Liver (tissue), 9 donors: ENCODE measurements around the gene ALDH16A1. TPM values are rescaled to one million over a fixed set of nuclear protein-coding genes. Genes with fewer than 3 reads are reported as not detected.

Source experiments
- DNase-seq: peaks from one replicate; pipeline ENCODE4 v3.0.0-alpha.2; 2017; ENCODE audit warnings: low spot score
- H3K27ac ChIP-seq, 2 donors: one replicate each; pipeline ENCODE4 v1.7.0; 2013; ENCODE audit warnings: inconsistent platforms in 2 of 2, low read length in 2 of 2, control low read depth in 1 of 2, low read depth in 1 of 2, mild to moderate bottlenecking in 1 of 2
- H3K27me3 ChIP-seq, 4 donors: one replicate each; pipeline versions ENCODE4 v1.6.1 to v1.7.0; 2013; ENCODE audit warnings: low read length in 3 of 4, inconsistent platforms in 1 of 4, mild to moderate bottlenecking in 1 of 4, moderate library complexity in 1 of 4; ENCODE audit not compliant: control insufficient read depth in 4 of 4, insufficient read depth in 4 of 4
- H3K36me3 ChIP-seq, 4 donors: one replicate each; pipeline versions ENCODE4 v1.6.1 to v1.7.0; 2013; ENCODE audit warnings: low read length in 3 of 4, mild to moderate bottlenecking in 3 of 4, low read depth in 1 of 4, moderate library complexity in 1 of 4; ENCODE audit not compliant: control insufficient read depth in 4 of 4, insufficient read depth in 3 of 4
- H3K4me1 ChIP-seq, 4 donors: one replicate each; pipeline versions ENCODE4 v1.6.1 to v1.7.0; 2013; ENCODE audit warnings: low read length in 3 of 4, mild to moderate bottlenecking in 3 of 4, moderate library complexity in 1 of 4; ENCODE audit not compliant: control insufficient read depth in 4 of 4, insufficient read depth in 4 of 4
- H3K4me3 ChIP-seq, 3 donors: one replicate each; pipeline versions ENCODE4 v1.6.1 to v1.7.0; 2013; ENCODE audit warnings: low read length in 3 of 3, control low read depth in 1 of 3, low read depth in 1 of 3, mild to moderate bottlenecking in 1 of 3
- H3K9ac ChIP-seq, 2 donors: one replicate each; pipeline ENCODE4 v1.7.0; 2013; ENCODE audit warnings: low read length in 2 of 2, mild to moderate bottlenecking in 2 of 2, moderate library complexity in 2 of 2, control low read depth in 1 of 2, low read depth in 1 of 2
- H3K9me3 ChIP-seq, 4 donors: one replicate each; pipeline versions ENCODE4 v1.6.1 to v1.7.0; 2013; ENCODE audit warnings: low read length in 3 of 4; ENCODE audit not compliant: control insufficient read depth in 4 of 4
- ATF3 ChIP-seq: IDR thresholded peaks from 2 replicates; pipeline ENCODE4 v1.6.1; 2016; ENCODE audit warnings: antibody characterized with exemption
- EGR1 ChIP-seq, 2 donors: IDR thresholded peaks; 2 replicates each; pipeline ENCODE4 v1.6.1; 2016 to 2018; ENCODE audit warnings: antibody characterized with exemption in 2 of 2, low read depth in 2 of 2
- FOXA1 ChIP-seq: IDR thresholded peaks from 2 replicates; pipeline ENCODE4 v1.6.1; 2016; ENCODE audit warnings: antibody characterized with exemption
- FOXA2 ChIP-seq: IDR thresholded peaks from 2 replicates; pipeline ENCODE4 v1.6.1; 2016; ENCODE audit warnings: antibody characterized with exemption
- GABPA ChIP-seq, 2 donors: IDR thresholded peaks in 1 of 2; conservative IDR thresholded peaks in 1 of 2; 2 replicates each; pipeline ENCODE4 v1.6.1; 2016; ENCODE audit warnings: antibody characterized with exemption in 2 of 2, mild to moderate bottlenecking in 1 of 2, moderate library complexity in 1 of 2
- HNF4A ChIP-seq, 2 donors: conservative IDR thresholded peaks; 2 replicates each; pipeline ENCODE4 v1.6.1; 2016; ENCODE audit warnings: antibody characterized with exemption in 2 of 2, mild to moderate bottlenecking in 2 of 2
- HNF4G ChIP-seq: IDR thresholded peaks from 2 replicates; pipeline ENCODE4 v1.6.1; 2016; ENCODE audit warnings: antibody characterized with exemption
- JUND ChIP-seq, 2 donors: IDR thresholded peaks; 2 replicates each; pipeline ENCODE4 v1.6.1; 2016; ENCODE audit warnings: antibody characterized with exemption in 2 of 2
- MAX ChIP-seq: IDR thresholded peaks from 2 replicates; pipeline ENCODE4 v1.6.1; 2016; ENCODE audit warnings: antibody characterized with exemption
- NR2F2 ChIP-seq: IDR thresholded peaks from 2 replicates; pipeline ENCODE4 v1.6.1; 2016; ENCODE audit warnings: antibody characterized with exemption
- RAD21 ChIP-seq, 2 donors: IDR thresholded peaks; 2 replicates each; pipeline ENCODE4 v1.6.1; 2016; ENCODE audit warnings: antibody characterized with exemption in 2 of 2, mild to moderate bottlenecking in 2 of 2
- RXRA ChIP-seq, 2 donors: IDR thresholded peaks; 2 replicates each; pipeline ENCODE4 v1.6.1; 2017 to 2018; ENCODE audit warnings: antibody characterized with exemption in 2 of 2, mild to moderate bottlenecking in 1 of 2
- SP1 ChIP-seq: IDR thresholded peaks from 2 replicates; pipeline ENCODE4 v1.6.1; 2018; ENCODE audit warnings: antibody characterized with exemption, mild to moderate bottlenecking
- TAF1 ChIP-seq: conservative IDR thresholded peaks from 2 replicates; pipeline ENCODE4 v1.6.1; 2016; ENCODE audit warnings: antibody characterized with exemption, mild to moderate bottlenecking
- YY1 ChIP-seq: IDR thresholded peaks from 2 replicates; pipeline ENCODE4 v1.6.1; 2016; ENCODE audit warnings: antibody characterized with exemption, mild to moderate bottlenecking
- ZBTB33 ChIP-seq: IDR thresholded peaks from 2 replicates; pipeline ENCODE4 v1.6.1; 2016; ENCODE audit warnings: antibody characterized with exemption
- WGBS: extraction: QIAGEN DNeasy Blood & Tissue Kit; methylation state at CpG from one replicate; pipeline ENCODE4 v1.1.7; 2013; 5-methylcytosine and 5-hydroxymethylcytosine counted together
- polyA plus RNA-seq, 2 donors: library from polyadenylated mRNA; stranded (reverse) in 1 of 2; unstranded in 1 of 2; fragments of 200-250 nt in 1 of 2; fragments of >200 nt in 1 of 2; fragmentation: Nextera tagmentation in 1 of 2; extraction: Ambion mirVana in 1 of 2; gene quantifications; one replicate each; pipeline versions ENCODE4 v1.2.1 to v1.2.3, GENCODE V29; 2013 to 2015
- total RNA-seq, 2 donors: library from RNA; depleted of rRNA; stranded (reverse); fragments of >200 nt; gene quantifications; one replicate each; pipeline ENCODE4 v1.2.3, GENCODE V29; 2014
- TF ChIP-seq, protein P1 (sequence below): fragments of 150-350 bp; IDR thresholded peaks from 2 replicates; pipeline ENCODE4 v1.5.1; 2017; ENCODE audit warnings: improper control_type of control experiment, low read depth, low read length; ENCODE audit not compliant: missing input control
- TF ChIP-seq, protein P2 (sequence below): IDR thresholded peaks from 2 replicates; pipeline ENCODE4 v1.6.1; 2016; ENCODE audit warnings: antibody characterized with exemption, mild to moderate bottlenecking
- donor health status: healthy.
- donor health status: healthy.
- donor health status: healthy.
- donor health status: healthy.
- donor health status: healthy.

The ALDH16A1 gene
- total and polyA plus RNA-seq, 4 donors, result 5.2 to 35.8 (median 21.5) TPM

- DNase-seq, result no peak
- no peak overlapping the region for H3K4me3 ChIP-seq
- TF ChIP-seq YY1 (no peak), RAD21 (IDR thresholded peaks at IDR 0.05) (no peak), FOXA1 (no peak), HNF4G (no peak), TAF1 (no peak), HNF4A (conservative IDR thresholded peaks at IDR 0.05) (no peak), ATF3 (no peak), NR2F2 (no peak), SP1 (no peak), ZBTB33 (no peak), GABPA (IDR thresholded peaks at IDR 0.05 in 1 of 2, conservative IDR thresholded peaks at IDR 0.05 in 1 of 2) (no peak), MAX (no peak), JUND (IDR thresholded peaks at IDR 0.05) (no peak), RXRA (IDR thresholded peaks at IDR 0.05) (no peak), EGR1 (IDR thresholded peaks at IDR 0.05; ENCODE audit: low read depth in 2 of 2) (no peak), FOXA2 (no peak)
- TF ChIP-seq, protein P1, sequence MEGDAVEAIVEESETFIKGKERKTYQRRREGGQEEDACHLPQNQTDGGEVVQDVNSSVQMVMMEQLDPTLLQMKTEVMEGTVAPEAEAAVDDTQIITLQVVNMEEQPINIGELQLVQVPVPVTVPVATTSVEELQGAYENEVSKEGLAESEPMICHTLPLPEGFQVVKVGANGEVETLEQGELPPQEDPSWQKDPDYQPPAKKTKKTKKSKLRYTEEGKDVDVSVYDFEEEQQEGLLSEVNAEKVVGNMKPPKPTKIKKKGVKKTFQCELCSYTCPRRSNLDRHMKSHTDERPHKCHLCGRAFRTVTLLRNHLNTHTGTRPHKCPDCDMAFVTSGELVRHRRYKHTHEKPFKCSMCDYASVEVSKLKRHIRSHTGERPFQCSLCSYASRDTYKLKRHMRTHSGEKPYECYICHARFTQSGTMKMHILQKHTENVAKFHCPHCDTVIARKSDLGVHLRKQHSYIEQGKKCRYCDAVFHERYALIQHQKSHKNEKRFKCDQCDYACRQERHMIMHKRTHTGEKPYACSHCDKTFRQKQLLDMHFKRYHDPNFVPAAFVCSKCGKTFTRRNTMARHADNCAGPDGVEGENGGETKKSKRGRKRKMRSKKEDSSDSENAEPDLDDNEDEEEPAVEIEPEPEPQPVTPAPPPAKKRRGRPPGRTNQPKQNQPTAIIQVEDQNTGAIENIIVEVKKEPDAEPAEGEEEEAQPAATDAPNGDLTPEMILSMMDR, result no peak
- TF ChIP-seq, protein P2, sequence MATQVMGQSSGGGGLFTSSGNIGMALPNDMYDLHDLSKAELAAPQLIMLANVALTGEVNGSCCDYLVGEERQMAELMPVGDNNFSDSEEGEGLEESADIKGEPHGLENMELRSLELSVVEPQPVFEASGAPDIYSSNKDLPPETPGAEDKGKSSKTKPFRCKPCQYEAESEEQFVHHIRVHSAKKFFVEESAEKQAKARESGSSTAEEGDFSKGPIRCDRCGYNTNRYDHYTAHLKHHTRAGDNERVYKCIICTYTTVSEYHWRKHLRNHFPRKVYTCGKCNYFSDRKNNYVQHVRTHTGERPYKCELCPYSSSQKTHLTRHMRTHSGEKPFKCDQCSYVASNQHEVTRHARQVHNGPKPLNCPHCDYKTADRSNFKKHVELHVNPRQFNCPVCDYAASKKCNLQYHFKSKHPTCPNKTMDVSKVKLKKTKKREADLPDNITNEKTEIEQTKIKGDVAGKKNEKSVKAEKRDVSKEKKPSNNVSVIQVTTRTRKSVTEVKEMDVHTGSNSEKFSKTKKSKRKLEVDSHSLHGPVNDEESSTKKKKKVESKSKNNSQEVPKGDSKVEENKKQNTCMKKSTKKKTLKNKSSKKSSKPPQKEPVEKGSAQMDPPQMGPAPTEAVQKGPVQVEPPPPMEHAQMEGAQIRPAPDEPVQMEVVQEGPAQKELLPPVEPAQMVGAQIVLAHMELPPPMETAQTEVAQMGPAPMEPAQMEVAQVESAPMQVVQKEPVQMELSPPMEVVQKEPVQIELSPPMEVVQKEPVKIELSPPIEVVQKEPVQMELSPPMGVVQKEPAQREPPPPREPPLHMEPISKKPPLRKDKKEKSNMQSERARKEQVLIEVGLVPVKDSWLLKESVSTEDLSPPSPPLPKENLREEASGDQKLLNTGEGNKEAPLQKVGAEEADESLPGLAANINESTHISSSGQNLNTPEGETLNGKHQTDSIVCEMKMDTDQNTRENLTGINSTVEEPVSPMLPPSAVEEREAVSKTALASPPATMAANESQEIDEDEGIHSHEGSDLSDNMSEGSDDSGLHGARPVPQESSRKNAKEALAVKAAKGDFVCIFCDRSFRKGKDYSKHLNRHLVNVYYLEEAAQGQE, result no peak
- H3K9ac ChIP-seq, result no peak overlapping the region
- no peak overlapping the region for H3K27ac ChIP-seq
- 77% methylated on average over 5 of the region's 5 CpGs for WGBS
- H3K9me3 ChIP-seq, result no peaks in the 10 kb centered on the region
- peaks cover 0 to 16% (median 3%) of the 10 kb centered on the region in 4 donors for H3K4me1 ChIP-seq
- no peaks in the 10 kb centered on the region for H3K27me3 ChIP-seq
- H3K36me3 ChIP-seq, result peaks cover 0 to 3% (median 1%) of the 10 kb centered on the region in 4 donors
Observed at GRCh38 chr19:49455773-49456172, 2.7 kb downstream of the ALDH16A1 start.
